Heart left ventricle (tissue), 16 donors: ENCODE measurements around the gene ZNF423. TPM values are rescaled to one million over a fixed set of nuclear protein-coding genes. Genes with fewer than 3 reads are reported as not detected.
A peak's percentile ranks its signal among the peaks of the same experiment; 100 is the strongest.

Experiments used
- ATAC-seq, 4 donors: fragments of 200-7000 bp; cut with Tn5 transposase; one replicate each; pipeline ENCODE4 v1.9.1; 2020 to 2022; ENCODE audit warnings: moderate library complexity in 4 of 4, mild to moderate bottlenecking in 3 of 4, moderate number of reproducible peaks in 1 of 4
- DNase-seq, 5 donors: peaks; one replicate each; pipeline ENCODE4 v3.0.0-alpha.2; 2020
- H3K27ac ChIP-seq, 12 donors: fragments of 200-600 bp; sonication (generic) in 4 of 12; one replicate each; pipeline versions ENCODE4 v1.5.0 to v1.8.0; 2016 to 2022; ENCODE audit warnings: mild to moderate bottlenecking in 2 of 12
- H3K27me3 ChIP-seq, 9 donors: fragments of 200-600 bp; sonication (generic) in 2 of 9; one replicate each; pipeline versions ENCODE4 v1.5.1 to v1.8.0; 2016 to 2022; ENCODE audit warnings: mild to moderate bottlenecking in 3 of 9
- H3K36me3 ChIP-seq, 9 donors: fragments of 200-600 bp; sonication (generic) in 2 of 9; one replicate each; pipeline versions ENCODE4 v1.5.0 to v1.8.0; 2018 to 2022; ENCODE audit warnings: mild to moderate bottlenecking in 2 of 9
- H3K4me1 ChIP-seq, 12 donors: fragments of 200-600 bp; sonication (generic) in 4 of 12; one replicate each; pipeline versions ENCODE4 v1.5.0 to v1.8.0; 2016 to 2022; ENCODE audit warnings: mild to moderate bottlenecking in 3 of 12
- H3K4me3 ChIP-seq, 12 donors: fragments of 200-600 bp; sonication (generic) in 4 of 12; one replicate each; pipeline versions ENCODE4 v1.5.0 to v1.8.0; 2017 to 2022; ENCODE audit warnings: mild to moderate bottlenecking in 9 of 12, moderate library complexity in 4 of 12
- H3K9me3 ChIP-seq, 12 donors: fragments of 200-600 bp; sonication (generic) in 4 of 12; one replicate each; pipeline versions ENCODE4 v1.5.0 to v1.8.0; 2016 to 2022; ENCODE audit warnings: mild to moderate bottlenecking in 1 of 12
- CTCF ChIP-seq, 12 donors: fragments of 200-600 bp; sonication (generic) in 4 of 12; IDR thresholded peaks; one replicate each; pipeline versions ENCODE4 v1.5.0 to v1.8.0; 2018 to 2022; ENCODE audit warnings: antibody characterized with exemption in 12 of 12, mild to moderate bottlenecking in 5 of 12
- POLR2A ChIP-seq, 2 donors: fragments of 450-650 bp; IDR thresholded peaks; one replicate each; pipeline ENCODE4 v1.6.1; 2017; ENCODE audit warnings: antibody characterized with exemption in 2 of 2, mild to moderate bottlenecking in 2 of 2, moderate library complexity in 2 of 2
- WGBS, 4 donors: extraction: QIAGEN DNeasy Blood & Tissue Kit in 2 of 4; methylation state at CpG; one replicate each; pipeline versions ENCODE4 v1.1.5 to v1.1.7; 2013 to 2018; 5-methylcytosine and 5-hydroxymethylcytosine counted together
- intact Hi-C, 10 donors: fragments of 100-400 bp; cut with DNase I; formaldehyde crosslinking; loops; one replicate each; pipeline versions ENCODE4 v1.11.1 to v1.14.2; 2022
- polyA plus RNA-seq, 2 donors: library from polyadenylated mRNA; stranded (reverse); fragments of 200-250 nt; gene quantifications; one replicate each; pipeline ENCODE4 v1.2.3, GENCODE V29; 2013
- total RNA-seq, 9 donors: library from RNA; depleted of rRNA in 2 of 9; stranded (reverse); fragments of >200 nt in 2 of 9; fragmentation: NEBNext Ultra II Directional in 3 of 9; extraction: Animal tissue kit (Norgen Biotek cat#: 25700) in 3 of 9; gene quantifications; one replicate each; pipeline versions ENCODE4 v1.1.0 to v1.2.4, GENCODE V29; 2016 to 2023
- donor health status: ischemic (EF 13 %, LVEDD 7.1; RV severe dilation, severe dysfunction).
- donor health status: healthy with polysubstance abuse.
- donor health status: DM: no; HTN: yes; CAD: no.
- donor health status: DM: no; HTN: no; CAD: no.
- donor health status: ischemic (EF 25% LVEDD 6.9; RV normal size, moderate dysfunction).
- donor health status: ischemic (EF 25% LVEDD 5.7; RV mildly dilated, moderate dysfunction).
- donor health status: healthy.
- donor health status: DM: yes; HTN: yes; CAD: no.
- donor health status: ischemic (EF 35%, LVEDD 5.7; RV mildly dilated, moderate dysfunction).
- donor health status: nonischemic (EF 11% LVEDD 7.7; RV severe dilation, severe dysfunction).
- donor health status: DM: yes; HTN: yes; CAD: no.
- donor health status: PGD.
- donor health status: ischemic (EF 29% LVEDD 5.4; RV normal size, mild dysfunction).
- donor health status: nonischemic (EF 23%, LVEDD 6.1; RV moderate dilation, normal function).

Gene ZNF423
- total and polyA plus RNA-seq, 11 donors = 1.8 to 10.4 (median 5.7) TPM

- Histone ChIP-seq H3K4me3 (no peak overlapping the region), H3K9me3 (no peaks in the 10 kb centered on the region), H3K36me3 (no peaks in the 10 kb centered on the region), H3K27me3 (no peaks in the 10 kb centered on the region), H3K27ac (no peak overlapping the region), H3K4me1 (peaks cover 0 to 41% (median 21%) of the 10 kb centered on the region in 12 donors)
- no peak for TF ChIP-seq POLR2A (IDR thresholded peaks at IDR 0.05)
- TF ChIP-seq CTCF (IDR thresholded peaks at IDR 0.05) = no peak
- intact Hi-C loops = no loop called here
- DNase-seq (peak in 1 of 5 donors; percentile 41), ATAC-seq (no peak)
- 64 to 85% (median 83%) methylated on average over 12 to 16 of the region's 16 CpGs for WGBS, 4 donors
Measured at GRCh38 chr16:49661465-49662187, 194.3 kb downstream of the ZNF423 start.

- TF ChIP-seq CTCF (IDR thresholded peaks at IDR 0.05) = no peak
- TF ChIP-seq POLR2A (IDR thresholded peaks at IDR 0.05) = no peak
- no peak overlapping the region for H3K4me3 ChIP-seq
- 85 to 93% (median 87%) methylated on average over 3 of the region's 3 CpGs for WGBS, 4 donors
- no peaks in the 10 kb centered on the region for H3K36me3 ChIP-seq
- no peaks in the 10 kb centered on the region for H3K27me3 ChIP-seq
- peak in 1 of 5 donors; percentile 3 for DNase-seq
- H3K4me1 ChIP-seq = peaks cover 0 to 41% (median 21%) of the 10 kb centered on the region in 12 donors
- intact Hi-C loops = no loop called here
- no peak overlapping the region for H3K27ac ChIP-seq
- ATAC-seq = no peak
- no peaks in the 10 kb centered on the region for H3K9me3 ChIP-seq
Measured at GRCh38 chr16:49660626-49661025, 195.3 kb downstream of the ZNF423 start.

GRCh38 chr16:49659356-49659755, 196.6 kb downstream of the ZNF423 start:
- H3K27me3 ChIP-seq = no peaks in the 10 kb centered on the region
- DNase-seq (no peak), ATAC-seq (no peak)
- H3K4me3 ChIP-seq = no peak overlapping the region
- no peak overlapping the region for H3K27ac ChIP-seq
- 95 to 98% (median 97%) methylated on average over 10 of the region's 10 CpGs for WGBS, 4 donors
- intact Hi-C loops = loop anchor here in 1 of 10 donors (10.0 kb wide), 1 partner anchor 55 kb away; no protein-coding TSS in a partner anchor
- H3K4me1 ChIP-seq = peaks cover 0 to 29% (median 15%) of the 10 kb centered on the region in 12 donors
- TF ChIP-seq POLR2A (IDR thresholded peaks at IDR 0.05) = no peak
- no peak for TF ChIP-seq CTCF (IDR thresholded peaks at IDR 0.05)
- no peaks in the 10 kb centered on the region for H3K9me3 ChIP-seq
- H3K36me3 ChIP-seq = no peaks in the 10 kb centered on the region

- Histone ChIP-seq H3K27me3 (no peaks in the 10 kb centered on the region), H3K4me1 (peaks cover 0 to 21% (median 10%) of the 10 kb centered on the region in 12 donors), H3K4me3 (no peak overlapping the region), H3K9me3 (no peaks in the 10 kb centered on the region), H3K27ac (no peak overlapping the region), H3K36me3 (no peaks in the 10 kb centered on the region)
- DNase-seq = peak in 1 of 5 donors; percentile 36
- 74 to 88% (median 78%) methylated on average over 8 of the region's 8 CpGs for WGBS, 4 donors
- ATAC-seq = no peak
- intact Hi-C loops = loop anchor here in 1 of 10 donors (10.0 kb wide), 1 partner anchor 56 kb away; no protein-coding TSS in a partner anchor
- TF ChIP-seq CTCF (IDR thresholded peaks at IDR 0.05) (no peak), POLR2A (IDR thresholded peaks at IDR 0.05) (no peak)
Measured at GRCh38 chr16:49658531-49658930, 197.4 kb downstream of the ZNF423 start.
